ENCODE results near the gene EXD1.

DNA sequence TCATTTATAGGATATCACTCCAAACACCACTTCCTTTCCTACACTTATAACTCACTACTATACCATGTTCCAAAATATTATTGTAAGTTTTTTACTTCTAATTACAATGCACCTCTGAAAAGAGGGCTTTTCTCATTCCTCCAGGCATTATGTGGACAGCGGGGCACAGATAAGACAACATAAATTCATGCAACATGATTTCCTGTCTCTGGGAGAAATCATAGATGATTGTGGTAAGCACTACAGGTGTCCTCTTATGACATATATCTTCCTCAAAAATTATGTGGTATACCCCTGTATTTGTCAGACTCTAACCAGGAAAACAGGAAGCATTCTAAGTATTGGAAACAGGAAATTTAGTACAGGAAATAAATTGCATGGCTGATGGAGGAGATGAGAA lies 68.8 kb downstream of the EXD1 start:
- TF ChIP-seq TAF1 (IDR thresholded peaks at IDR 0.05; ENCODE audit: low read depth) (no peak), MAX (IDR thresholded peaks at IDR 0.05) (no peak), RAD21 (IDR thresholded peaks at IDR 0.05; ENCODE audit: low read depth) (no peak), ZBTB7A (IDR thresholded peaks at IDR 0.05; ENCODE audit: low read depth) (no peak), NFIC (IDR thresholded peaks at IDR 0.05) (no peak), EP300 (IDR thresholded peaks at IDR 0.05; ENCODE audit: borderline replicate concordance) (no peak), YY1 (IDR thresholded peaks at IDR 0.05; ENCODE audit: low read depth) (no peak), TCF12 (IDR thresholded peaks at IDR 0.05; ENCODE audit: low read depth) (no peak)
- TF ChIP-seq, protein P1, sequence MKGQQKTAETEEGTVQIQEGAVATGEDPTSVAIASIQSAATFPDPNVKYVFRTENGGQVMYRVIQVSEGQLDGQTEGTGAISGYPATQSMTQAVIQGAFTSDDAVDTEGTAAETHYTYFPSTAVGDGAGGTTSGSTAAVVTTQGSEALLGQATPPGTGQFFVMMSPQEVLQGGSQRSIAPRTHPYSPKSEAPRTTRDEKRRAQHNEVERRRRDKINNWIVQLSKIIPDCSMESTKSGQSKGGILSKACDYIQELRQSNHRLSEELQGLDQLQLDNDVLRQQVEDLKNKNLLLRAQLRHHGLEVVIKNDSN (IDR thresholded peaks at IDR 0.05), result no peak
- TF ChIP-seq, protein P2, sequence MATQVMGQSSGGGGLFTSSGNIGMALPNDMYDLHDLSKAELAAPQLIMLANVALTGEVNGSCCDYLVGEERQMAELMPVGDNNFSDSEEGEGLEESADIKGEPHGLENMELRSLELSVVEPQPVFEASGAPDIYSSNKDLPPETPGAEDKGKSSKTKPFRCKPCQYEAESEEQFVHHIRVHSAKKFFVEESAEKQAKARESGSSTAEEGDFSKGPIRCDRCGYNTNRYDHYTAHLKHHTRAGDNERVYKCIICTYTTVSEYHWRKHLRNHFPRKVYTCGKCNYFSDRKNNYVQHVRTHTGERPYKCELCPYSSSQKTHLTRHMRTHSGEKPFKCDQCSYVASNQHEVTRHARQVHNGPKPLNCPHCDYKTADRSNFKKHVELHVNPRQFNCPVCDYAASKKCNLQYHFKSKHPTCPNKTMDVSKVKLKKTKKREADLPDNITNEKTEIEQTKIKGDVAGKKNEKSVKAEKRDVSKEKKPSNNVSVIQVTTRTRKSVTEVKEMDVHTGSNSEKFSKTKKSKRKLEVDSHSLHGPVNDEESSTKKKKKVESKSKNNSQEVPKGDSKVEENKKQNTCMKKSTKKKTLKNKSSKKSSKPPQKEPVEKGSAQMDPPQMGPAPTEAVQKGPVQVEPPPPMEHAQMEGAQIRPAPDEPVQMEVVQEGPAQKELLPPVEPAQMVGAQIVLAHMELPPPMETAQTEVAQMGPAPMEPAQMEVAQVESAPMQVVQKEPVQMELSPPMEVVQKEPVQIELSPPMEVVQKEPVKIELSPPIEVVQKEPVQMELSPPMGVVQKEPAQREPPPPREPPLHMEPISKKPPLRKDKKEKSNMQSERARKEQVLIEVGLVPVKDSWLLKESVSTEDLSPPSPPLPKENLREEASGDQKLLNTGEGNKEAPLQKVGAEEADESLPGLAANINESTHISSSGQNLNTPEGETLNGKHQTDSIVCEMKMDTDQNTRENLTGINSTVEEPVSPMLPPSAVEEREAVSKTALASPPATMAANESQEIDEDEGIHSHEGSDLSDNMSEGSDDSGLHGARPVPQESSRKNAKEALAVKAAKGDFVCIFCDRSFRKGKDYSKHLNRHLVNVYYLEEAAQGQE (IDR thresholded peaks at IDR 0.05; ENCODE audit: low read depth), result no peak
